ENCODE data around the gene TNNT1.

Gene TNNT1

GRCh38 chr19:55091955-55092354 lies 57.1 kb downstream of the TNNT1 start:
- DNase-seq (ENCODE audit: low read depth in 2 of 3, low spot score in 1 of 3), result no peak

DNA sequence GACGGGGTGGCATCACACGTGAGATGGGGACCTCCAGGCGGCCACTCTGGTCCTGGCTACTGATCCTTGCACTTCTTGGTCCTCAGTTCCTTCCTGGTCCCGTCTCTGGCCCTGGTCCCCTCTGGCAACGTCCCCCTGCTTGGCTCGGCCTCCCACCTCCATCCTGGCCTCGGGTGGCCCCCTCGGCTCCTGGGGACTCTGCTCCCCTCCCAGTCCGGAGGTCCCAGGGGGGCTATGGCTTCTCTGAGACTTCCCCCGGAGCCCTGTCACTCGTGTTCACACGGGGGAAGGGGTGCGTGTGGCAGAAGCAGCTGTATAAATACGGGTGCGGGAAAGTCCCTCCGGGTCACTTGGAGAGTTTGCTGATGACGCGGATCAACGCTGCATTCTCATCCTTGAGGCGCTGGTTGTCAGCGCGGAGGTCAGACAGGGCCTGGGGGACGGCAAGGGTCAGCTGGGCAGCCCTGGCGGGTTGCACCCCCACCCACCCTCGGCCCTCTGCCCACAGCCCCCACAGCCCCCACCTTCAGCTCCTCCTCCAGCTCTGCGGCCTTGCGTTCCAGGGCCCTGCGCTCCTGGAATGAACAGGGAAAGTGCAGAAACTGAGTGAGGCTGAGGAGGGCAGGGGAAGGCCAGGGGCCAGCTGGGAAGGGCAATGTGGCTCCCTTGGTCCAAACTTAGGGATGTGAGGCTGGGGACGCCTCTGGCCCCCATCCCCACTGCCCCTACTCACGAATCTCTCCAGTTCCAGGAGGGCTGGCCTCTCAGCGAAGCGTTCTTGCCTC lies 57.7 kb downstream of the TNNT1 start:
- DNase-seq (ENCODE audit: low read depth in 2 of 3, low spot score in 1 of 3), result no peak

- DNase-seq (ENCODE audit: low read depth in 2 of 3, low spot score in 1 of 3), result no peak
These were observed 58.4 kb downstream of the TNNT1 start for GRCh38 chr19:55090564-55090963.

DNA sequence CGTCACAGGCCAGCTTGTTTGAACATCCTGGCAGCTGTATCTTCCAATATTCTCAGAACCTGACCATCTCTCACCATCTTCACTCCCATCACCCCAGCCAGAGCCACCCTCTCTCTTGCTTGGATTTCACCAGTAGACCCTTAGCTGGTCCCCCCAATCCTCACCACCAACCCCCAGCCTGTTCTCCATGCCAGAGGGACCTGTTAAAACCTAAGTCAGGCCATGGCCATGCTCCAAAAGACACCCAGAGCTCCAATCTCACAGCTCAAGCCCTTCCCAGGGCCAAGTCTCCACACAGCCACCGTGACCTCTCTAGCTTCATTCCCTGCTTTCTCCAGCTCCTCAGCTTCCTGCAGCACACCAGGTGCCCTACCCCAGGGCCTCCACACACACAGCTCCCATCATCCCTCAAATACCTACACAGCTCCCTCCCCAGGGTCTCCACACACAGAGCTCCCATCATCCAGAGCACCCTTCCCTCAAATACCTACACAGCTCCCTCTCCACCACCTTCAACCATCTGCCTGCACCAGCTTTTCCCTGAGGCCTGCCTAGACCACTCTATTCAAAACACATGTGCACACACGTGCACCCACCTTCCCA lies 59.6 kb downstream of the TNNT1 start:
- no peak for DNase-seq (ENCODE audit: low read depth in 2 of 3, low spot score in 1 of 3)

DNA sequence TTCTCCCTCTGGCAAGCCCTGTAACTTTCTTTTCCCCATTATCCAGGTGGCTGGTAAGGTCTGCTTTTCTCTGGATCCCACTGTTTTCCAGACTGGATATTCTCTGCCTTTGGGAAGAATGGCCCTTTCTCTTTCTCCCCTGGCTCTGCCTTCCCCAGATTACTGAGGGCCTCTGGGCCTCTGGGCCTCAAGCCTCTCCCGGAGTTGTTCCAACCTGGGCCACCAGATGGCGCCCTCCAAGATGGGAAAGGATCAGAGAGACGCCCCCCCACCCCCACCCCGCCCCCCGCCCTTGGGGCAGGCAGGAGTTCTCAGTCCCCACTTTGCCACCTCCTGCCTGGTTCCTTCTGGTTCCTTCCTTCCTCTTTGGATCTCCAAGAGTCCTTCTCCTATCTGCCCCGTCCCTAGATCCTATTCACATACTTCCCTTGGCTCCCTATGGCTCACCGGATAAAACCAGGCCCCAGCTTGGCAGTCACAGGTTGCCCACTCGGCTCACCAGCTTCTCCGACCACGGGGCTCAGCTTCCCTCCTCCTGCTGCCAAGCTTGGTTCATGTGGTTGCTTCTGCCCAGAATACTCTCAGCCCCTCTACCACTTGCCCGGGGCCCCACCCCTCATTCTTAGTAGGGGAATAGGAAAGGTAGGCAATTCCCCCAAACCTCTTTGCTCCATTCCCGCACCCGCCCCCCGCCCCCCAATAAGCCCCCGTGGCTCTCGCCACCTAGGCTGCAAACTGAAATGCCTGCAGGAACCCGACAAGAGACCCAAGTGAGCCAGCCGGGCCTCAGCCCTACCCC lies 60.3 kb downstream of the TNNT1 start:
- DNase-seq (ENCODE audit: low read depth in 2 of 3, low spot score in 1 of 3), result peak; percentile 72 to 85 (median 78)

DNA sequence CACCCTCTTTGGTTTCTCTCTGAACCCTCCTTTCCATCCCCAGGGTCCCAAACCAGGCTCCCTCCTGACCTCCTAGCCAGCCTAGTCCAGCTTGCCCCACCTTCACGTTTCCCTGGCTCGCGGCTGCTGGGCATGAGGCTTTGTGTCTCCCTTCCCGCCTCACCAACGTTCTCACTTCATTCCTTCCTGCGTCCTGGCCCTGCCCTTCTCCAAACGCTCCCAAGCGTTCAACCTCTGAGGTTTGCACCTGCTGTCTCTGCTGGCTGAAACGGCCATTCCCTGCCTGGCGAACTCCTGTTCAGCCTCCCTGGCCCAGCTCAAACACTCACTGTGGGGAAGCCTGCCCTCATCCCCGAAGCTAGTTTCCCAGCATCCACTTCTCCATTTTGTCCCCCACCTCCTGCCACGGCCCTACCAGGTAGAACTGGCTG lies 61.0 kb downstream of the TNNT1 start:
- DNase-seq (ENCODE audit: low read depth in 2 of 3, low spot score in 1 of 3), result no peak

DNA sequence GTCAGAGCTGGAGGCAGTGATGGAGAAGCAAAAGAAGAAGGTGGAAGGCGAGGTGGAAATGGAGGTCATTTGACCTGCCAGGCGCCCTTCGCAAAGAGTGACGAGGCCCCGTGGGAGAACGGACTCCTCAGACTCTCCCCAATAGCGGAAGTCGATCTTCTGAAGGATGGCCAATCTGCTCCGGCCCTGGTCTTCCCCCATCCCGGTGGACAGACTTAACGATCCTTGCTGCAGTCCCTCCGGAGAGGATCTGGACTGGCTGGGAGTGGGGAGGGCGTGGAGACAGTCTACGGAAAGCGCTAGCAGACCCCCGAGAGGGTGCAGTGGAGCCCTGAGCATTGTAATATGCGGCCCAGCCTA lies 61.5 kb downstream of the TNNT1 start:
- no peak for DNase-seq (ENCODE audit: low read depth in 2 of 3, low spot score in 1 of 3)

- DNase-seq (ENCODE audit: low read depth in 2 of 3, low spot score in 1 of 3), result peak in 2 of 3 donors; percentile 26 to 50
These were observed 62.1 kb downstream of the TNNT1 start for GRCh38 chr19:55086730-55087541.

DNA sequence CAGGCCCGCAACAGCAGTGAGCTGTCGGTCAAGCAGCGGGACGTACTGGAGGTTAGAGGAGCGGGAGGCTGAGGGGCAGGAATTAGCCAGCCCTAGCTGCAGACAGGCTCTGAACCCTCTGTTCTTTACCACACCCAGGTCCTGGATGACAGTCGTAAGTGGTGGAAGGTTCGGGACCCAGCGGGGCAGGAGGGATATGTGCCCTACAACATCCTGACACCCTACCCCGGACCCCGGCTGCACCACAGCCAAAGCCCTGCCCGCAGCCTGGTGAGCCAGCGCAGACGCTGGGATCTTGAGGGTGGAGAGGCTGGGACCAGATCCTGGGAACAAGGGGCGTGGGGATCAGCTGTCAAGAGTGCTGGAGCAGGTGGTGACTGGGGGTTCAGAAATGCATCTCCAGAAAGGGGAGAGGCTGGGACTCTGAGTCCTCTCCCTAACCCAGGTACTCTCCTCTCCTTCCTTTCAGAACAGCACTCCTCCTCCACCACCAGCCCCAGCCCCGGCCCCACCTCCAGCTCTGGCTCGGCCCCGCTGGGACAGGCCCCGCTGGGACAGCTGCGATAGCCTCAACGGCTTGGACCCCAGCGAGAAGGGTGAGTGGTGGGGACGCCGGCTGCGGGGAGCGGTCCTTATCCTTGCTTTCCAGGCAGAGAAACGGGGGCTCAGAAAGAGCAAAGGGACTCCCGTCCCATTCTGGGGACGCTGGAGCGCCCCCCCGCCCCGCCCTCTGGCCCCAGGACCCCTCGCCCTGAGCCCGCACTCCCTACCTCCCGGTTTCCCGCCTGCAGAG lies 62.9 kb downstream of the TNNT1 start:
- no peak for DNase-seq (ENCODE audit: low read depth in 2 of 3, low spot score in 1 of 3)

DNA sequence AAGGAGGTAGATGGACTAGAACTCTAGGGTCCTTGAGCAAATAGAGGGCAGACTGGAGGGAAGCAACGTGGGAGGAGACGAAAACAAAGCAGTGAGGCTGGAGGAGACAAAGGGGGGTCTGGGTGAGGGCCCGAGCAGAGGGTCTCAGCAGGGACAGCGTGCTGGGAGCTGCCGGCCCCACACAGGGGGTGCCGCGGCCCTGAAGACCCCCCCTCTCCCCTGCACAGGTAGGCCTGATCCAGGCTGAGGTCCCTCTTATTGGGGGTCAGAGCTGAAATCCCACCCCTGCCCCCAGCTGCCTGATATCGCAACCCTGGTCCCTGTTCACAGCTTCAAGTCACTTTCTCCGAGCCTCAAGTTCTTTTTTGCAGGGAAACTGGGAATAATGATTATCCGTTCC lies 64.6 kb downstream of the TNNT1 start:
- no peak for DNase-seq (ENCODE audit: low read depth in 2 of 3, low spot score in 1 of 3)

DNA sequence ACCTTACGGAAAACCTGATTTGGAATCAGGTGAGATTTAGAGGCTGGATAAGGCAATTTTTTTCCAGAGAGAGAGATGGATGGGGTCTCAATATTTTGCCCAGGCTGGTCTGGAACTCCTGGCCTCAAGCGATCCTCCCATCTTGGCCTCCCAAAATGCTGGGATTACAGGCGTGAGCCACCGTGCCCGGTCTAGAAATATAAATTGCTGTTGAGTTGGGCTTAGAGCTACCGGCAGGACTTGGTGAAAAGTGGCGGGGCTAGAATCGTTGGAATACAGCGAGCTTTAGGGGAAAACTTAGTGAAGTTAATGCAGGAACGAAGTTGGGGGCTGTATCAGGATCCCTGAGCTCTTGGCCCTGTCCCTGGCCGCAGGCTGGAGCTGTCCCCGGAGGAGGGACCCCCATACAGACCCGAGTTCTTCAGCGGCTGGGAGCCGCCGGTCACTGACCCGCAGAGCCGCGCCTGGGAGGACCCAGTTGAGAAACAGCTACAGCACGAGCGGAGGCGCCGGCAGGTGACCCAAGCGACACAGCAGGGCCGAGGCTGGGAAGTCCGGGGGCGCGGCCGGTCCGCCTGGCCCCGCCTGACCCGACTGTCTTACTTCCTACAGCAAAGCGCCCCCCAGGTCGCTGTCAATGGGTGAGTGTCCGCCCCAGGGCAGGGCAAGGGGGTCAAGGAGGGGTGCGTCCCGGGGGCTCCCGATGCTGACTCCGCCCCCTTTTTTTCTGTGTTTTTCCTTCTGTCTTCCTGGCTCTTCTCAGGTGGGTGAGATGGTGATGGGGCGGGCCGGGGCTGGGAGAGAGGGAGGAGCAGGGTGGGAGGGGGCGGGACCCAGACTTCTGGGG lies 65.8 kb downstream of the TNNT1 start:
- no peak for DNase-seq (ENCODE audit: low read depth in 2 of 3, low spot score in 1 of 3)

Measured in stimulated activated CD4-positive, alpha-beta T cell treated with anti-CD3 and anti-CD28 coated beads, Interleukin-12 subunit alpha, Interleukin-12 subunit beta, amount 100 ng/mL, for 48 hours (primary cell).